Stomach (tissue), 19 donors: ENCODE results near the gene FAM89A. TPM values are rescaled to one million over a fixed set of nuclear protein-coding genes. Genes with fewer than 3 reads are reported as not detected.
A peak's percentile ranks its signal among the peaks of the same experiment; 100 is the strongest.

Experiments used
- DNase-seq, 2 donors: peaks; one replicate each; pipeline versions ENCODE4 v3.0.0 to v3.0.0-alpha.2; 2013 to 2019
- H3K27ac ChIP-seq, 5 donors: fragments of 200-600 bp in 4 of 5; sonication (generic) in 4 of 5; one replicate each; pipeline ENCODE4 v1.5.1; 2013 to 2019; ENCODE audit warnings: mild to moderate bottlenecking in 1 of 5, moderate library complexity in 1 of 5
- H3K27me3 ChIP-seq, 3 donors: fragments of 200-600 bp; sonication (generic); one replicate each; pipeline ENCODE4 v1.5.1; 2017 to 2019; ENCODE audit warnings: mixed run types in 1 of 3
- H3K36me3 ChIP-seq, 4 donors: fragments of 200-600 bp; sonication (generic); 1 replicate in 3 of 4; 2 replicates in 1 of 4; pipeline ENCODE4 v1.5.1; 2016 to 2019
- H3K4me1 ChIP-seq, 4 donors: fragments of 200-600 bp; sonication (generic); one replicate each; pipeline ENCODE4 v1.5.1; 2016 to 2019
- H3K4me3 ChIP-seq, 4 donors: fragments of 200-600 bp; sonication (generic) in 3 of 4; one replicate each; pipeline ENCODE4 v1.5.1; 2016 to 2019; ENCODE audit warnings: mild to moderate bottlenecking in 1 of 4
- H3K9me3 ChIP-seq, 4 donors: fragments of 200-600 bp; sonication (generic); one replicate each; pipeline ENCODE4 v1.5.1; 2016 to 2019
- EP300 ChIP-seq: sonication (generic); formaldehyde crosslinking; IDR thresholded peaks from one replicate; pipeline ENCODE4 v1.6.1; 2017; ENCODE audit warnings: antibody characterized with exemption
- POLR2A ChIP-seq, 4 donors: fragments of 450-650 bp; IDR thresholded peaks; one replicate each; pipeline ENCODE4 v1.6.1; 2016; ENCODE audit warnings: antibody characterized with exemption in 4 of 4, control low read depth in 2 of 4, mild to moderate bottlenecking in 1 of 4, moderate library complexity in 1 of 4
- POLR2AphosphoS5 ChIP-seq, 3 donors: sonication (generic); formaldehyde crosslinking; IDR thresholded peaks; one replicate each; pipeline ENCODE4 v1.6.1; 2016; ENCODE audit warnings: antibody characterized with exemption in 3 of 3
- WGBS, 5 donors: extraction: QIAGEN DNeasy Blood & Tissue Kit in 3 of 5; methylation state at CpG; one replicate each; pipeline versions ENCODE4 v1.1.5 to v1.1.7; 2013 to 2018; 5-methylcytosine and 5-hydroxymethylcytosine counted together
- intact Hi-C: fragments of 100-400 bp; cut with DNase I; formaldehyde crosslinking; loops from one replicate; pipeline ENCODE4 v1.15.1; 2023; ENCODE audit warnings: low total_unique reads
- long read RNA-seq, 10 donors: transcript quantifications; one replicate each; lab custom pipeline, GENCODE V29; 2026
- polyA plus RNA-seq, 3 donors: library from polyadenylated mRNA; stranded (reverse); fragments of 200-250 nt; gene quantifications; one replicate each; pipeline ENCODE4 v1.2.3, GENCODE V29; 2013
- total RNA-seq, 5 donors: library from RNA; depleted of rRNA; stranded (reverse); fragments of >200 nt; gene quantifications; one replicate each; pipeline versions ENCODE4 v1.1.0 to v1.2.3, GENCODE V29; 2014 to 2016
- TF ChIP-seq, protein P1 (sequence below), 7 experiments: fragments of 450-650 bp in 4 of 7; fragments of 200-600 bp in 3 of 7; sonication (generic) in 3 of 7; IDR thresholded peaks; one replicate each; pipeline ENCODE4 v1.5.1; 2016 to 2019; ENCODE audit warnings: antibody characterized with exemption in 7 of 7, control low read depth in 2 of 7, mild to moderate bottlenecking in 1 of 7
- donor health status: healthy with polysubstance abuse.
- donor health status: Bipolar disorder and iron deficiency.
- donor health status: healthy.

FAM89A gene
- total RNA-seq, result 10 to 100 TPM in 3 of 5 donors, 1 to 10 TPM in 1, under 1 TPM in 1; 0.89 to 28.0 (median 12.1) TPM
- polyA plus RNA-seq, result 10 to 100 TPM in 2 of 3 donors, 1 to 10 TPM in 1; 7.9 to 31.9 (median 29.3) TPM
- long read RNA-seq, donor 1, partial matches to known transcripts, result 0 of 3 reads
- long read RNA-seq, donor 1, other reads (novel, unspliced or antisense), result 0 of 3 reads
- long read RNA-seq, donor 2, partial matches to known transcripts, result 0 of 2 reads
- long read RNA-seq, donor 2, other reads (novel, unspliced or antisense), result 0 of 2 reads
- long read RNA-seq, donor 3, partial matches to known transcripts, result 0 of 2 reads
- long read RNA-seq, donor 3, other reads (novel, unspliced or antisense), result 0 of 2 reads
- long read RNA-seq, donor 4, partial matches to known transcripts, result 0 of 1 reads
- long read RNA-seq, donor 4, other reads (novel, unspliced or antisense), result 0 of 1 reads
- long read RNA-seq, donor 5, partial matches to known transcripts, result 0 of 1 reads
- long read RNA-seq, donor 5, other reads (novel, unspliced or antisense), result 0 of 1 reads
- long read RNA-seq, donor 6, result 0 reads
- long read RNA-seq, donor 7, transcript FAM89A-201 (2 exons, 1,495 nt), result major isoform, 7 of 7 reads
- long read RNA-seq, donor 7, partial matches to known transcripts, result 0 of 7 reads
- long read RNA-seq, donor 7, other reads (novel, unspliced or antisense), result 0 of 7 reads
- long read RNA-seq, donor 8, transcript FAM89A-201 (2 exons, 1,495 nt), result major isoform, 6 of 6 reads
- long read RNA-seq, donor 8, partial matches to known transcripts, result 0 of 6 reads
- long read RNA-seq, donor 8, other reads (novel, unspliced or antisense), result 0 of 6 reads
- long read RNA-seq, donor 9, transcript FAM89A-201 (2 exons, 1,495 nt), result major isoform, 6 of 6 reads
- long read RNA-seq, donor 9, partial matches to known transcripts, result 0 of 6 reads
- long read RNA-seq, donor 9, other reads (novel, unspliced or antisense), result 0 of 6 reads
- long read RNA-seq, donor 10, result 0 reads

DNA sequence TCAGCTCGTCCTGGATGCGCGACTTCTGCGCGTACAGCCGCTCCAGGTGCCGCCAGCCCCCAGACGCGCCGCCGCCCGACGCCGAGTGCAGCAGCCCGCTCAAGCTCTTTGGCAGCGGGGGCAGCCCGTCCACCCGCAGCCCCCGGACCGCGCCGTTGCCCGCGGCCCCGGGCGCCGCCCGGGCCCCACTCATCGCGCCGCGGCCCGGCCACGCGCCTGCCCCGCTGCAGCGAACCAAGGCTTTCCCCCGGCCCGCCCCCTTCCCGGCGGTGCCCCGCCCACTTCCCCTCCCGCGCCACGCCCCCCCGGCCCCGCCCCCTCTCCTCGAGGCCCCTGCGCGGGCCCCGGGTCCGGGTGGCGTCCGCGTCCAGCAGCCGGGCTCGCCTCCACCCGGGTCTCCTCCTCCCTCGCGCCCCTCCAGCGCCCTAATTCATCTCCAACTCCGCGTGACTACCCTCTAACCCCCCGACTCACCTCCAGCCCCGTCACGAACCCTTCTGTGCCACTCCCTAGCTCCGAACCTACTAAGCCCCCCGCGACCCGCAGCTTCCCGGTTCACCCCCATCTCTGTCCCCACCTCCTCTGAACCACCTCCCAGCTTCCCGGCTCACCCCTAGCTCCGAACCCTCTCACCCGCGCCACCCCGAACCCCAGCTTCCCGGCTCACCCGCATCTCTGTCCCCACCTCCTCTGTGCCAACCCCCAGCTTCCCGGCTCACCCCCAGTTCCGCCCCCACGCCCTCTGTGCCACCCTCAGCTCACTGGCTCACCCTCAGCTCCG, at the start of gene FAM89A:
FAM89A (minus strand) TSS at position 236 of the 781 bp plus-strand sequence; CDS start at position 193, 43 bp downstream.
- H3K4me3 ChIP-seq, result peak within 1 kb of the TSS; percentile 80 to 92 (median 86)
- 1 to 3% (median 1%) methylated on average over 27 to 82 of the region's 82 CpGs for WGBS, 5 donors
- peaks cover 5 to 44% (median 24%) of the 10 kb centered on the region in 4 donors for H3K4me1 ChIP-seq
- no peak for TF ChIP-seq EP300
- TF ChIP-seq POLR2AphosphoS5 (IDR thresholded peaks at IDR 0.05), result no peak
- TF ChIP-seq POLR2A (IDR thresholded peaks at IDR 0.05), result no peak
- TF ChIP-seq, protein P1, sequence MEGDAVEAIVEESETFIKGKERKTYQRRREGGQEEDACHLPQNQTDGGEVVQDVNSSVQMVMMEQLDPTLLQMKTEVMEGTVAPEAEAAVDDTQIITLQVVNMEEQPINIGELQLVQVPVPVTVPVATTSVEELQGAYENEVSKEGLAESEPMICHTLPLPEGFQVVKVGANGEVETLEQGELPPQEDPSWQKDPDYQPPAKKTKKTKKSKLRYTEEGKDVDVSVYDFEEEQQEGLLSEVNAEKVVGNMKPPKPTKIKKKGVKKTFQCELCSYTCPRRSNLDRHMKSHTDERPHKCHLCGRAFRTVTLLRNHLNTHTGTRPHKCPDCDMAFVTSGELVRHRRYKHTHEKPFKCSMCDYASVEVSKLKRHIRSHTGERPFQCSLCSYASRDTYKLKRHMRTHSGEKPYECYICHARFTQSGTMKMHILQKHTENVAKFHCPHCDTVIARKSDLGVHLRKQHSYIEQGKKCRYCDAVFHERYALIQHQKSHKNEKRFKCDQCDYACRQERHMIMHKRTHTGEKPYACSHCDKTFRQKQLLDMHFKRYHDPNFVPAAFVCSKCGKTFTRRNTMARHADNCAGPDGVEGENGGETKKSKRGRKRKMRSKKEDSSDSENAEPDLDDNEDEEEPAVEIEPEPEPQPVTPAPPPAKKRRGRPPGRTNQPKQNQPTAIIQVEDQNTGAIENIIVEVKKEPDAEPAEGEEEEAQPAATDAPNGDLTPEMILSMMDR (IDR thresholded peaks at IDR 0.05), result no peak
- peak; percentile 74 to 82 for DNase-seq
- H3K27ac ChIP-seq, result peak within 1 kb of the TSS; percentile 65 to 83 (median 78)
- H3K27me3 ChIP-seq, result peaks cover 0 to 32% (median 0%) of the 10 kb centered on the region in 3 donors
- no peaks in the 10 kb centered on the region for H3K36me3 ChIP-seq
- intact Hi-C loops, result no loop called here
- H3K9me3 ChIP-seq, result peaks cover 0 to 11% (median 7%) of the 10 kb centered on the region in 4 donors

DNA sequence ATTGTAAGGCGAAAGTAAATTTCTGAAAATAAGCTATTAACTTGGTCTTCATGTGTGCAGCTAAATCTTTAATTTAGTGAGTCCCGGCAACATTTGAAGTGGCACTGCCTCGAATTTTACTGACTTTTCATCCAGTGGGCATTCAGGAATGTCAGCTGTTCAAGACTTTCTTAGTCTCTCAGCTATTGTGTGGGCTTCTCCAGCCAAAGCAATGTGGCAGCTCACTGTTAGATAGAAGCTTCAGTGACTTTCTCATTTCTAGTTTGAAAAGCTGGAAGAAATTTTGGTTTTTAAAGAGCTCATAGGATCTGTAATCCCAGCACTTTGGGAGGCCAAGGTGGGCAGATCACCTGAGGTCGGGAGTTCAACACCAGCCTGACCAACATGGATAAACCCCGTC, 44.3 kb upstream of the FAM89A start:
- H3K27ac ChIP-seq, result no peak overlapping the region
- no peaks in the 10 kb centered on the region for H3K4me1 ChIP-seq
- no peaks in the 10 kb centered on the region for H3K9me3 ChIP-seq
- DNase-seq, result no peak
- no peak for TF ChIP-seq POLR2AphosphoS5 (IDR thresholded peaks at IDR 0.05)
- TF ChIP-seq, protein P1 (IDR thresholded peaks at IDR 0.05), result no peak
- 79 to 88% (median 84%) methylated on average over 5 of the region's 5 CpGs for WGBS, 5 donors
- peaks cover 0 to 6% (median 0%) of the 10 kb centered on the region in 3 donors for H3K27me3 ChIP-seq
- no peak overlapping the region for H3K4me3 ChIP-seq
- H3K36me3 ChIP-seq, result no peaks in the 10 kb centered on the region
- intact Hi-C loops, result no loop called here

DNA sequence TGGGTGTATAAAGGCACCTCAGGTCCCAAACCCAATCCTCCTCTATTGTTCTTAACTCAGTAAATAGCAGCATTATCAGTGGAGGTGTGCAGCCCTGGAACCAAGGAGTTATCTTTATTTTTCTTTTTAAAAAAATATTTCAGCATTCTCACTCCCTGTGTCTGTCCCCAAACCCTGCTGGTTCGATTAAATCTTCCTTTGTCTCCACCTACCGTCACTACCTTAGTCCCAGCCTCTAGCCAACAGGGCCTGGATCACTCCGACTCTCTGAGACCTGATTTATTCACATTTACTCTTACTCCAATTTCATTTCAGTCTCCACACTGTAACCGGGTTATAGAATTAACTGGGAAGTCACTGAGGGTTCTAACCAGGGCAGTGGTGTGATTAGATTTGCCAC, 39.1 kb upstream of the FAM89A start:
- no peaks in the 10 kb centered on the region for H3K9me3 ChIP-seq
- TF ChIP-seq POLR2AphosphoS5 (IDR thresholded peaks at IDR 0.05) (no peak), POLR2A (IDR thresholded peaks at IDR 0.05) (no peak), EP300 (no peak)
- TF ChIP-seq, protein P1 (IDR thresholded peaks at IDR 0.05), result no peak
- H3K4me1 ChIP-seq, result no peaks in the 10 kb centered on the region
- H3K4me3 ChIP-seq, result no peak overlapping the region
- H3K27me3 ChIP-seq, result peaks cover 0 to 6% (median 0%) of the 10 kb centered on the region in 3 donors
- no peaks in the 10 kb centered on the region for H3K36me3 ChIP-seq
- no peak for DNase-seq
- no peak overlapping the region for H3K27ac ChIP-seq
- 73 to 85% (median 80%) methylated on average over 4 of the region's 4 CpGs for WGBS, 5 donors
- intact Hi-C loops, result no loop called here
